RWPE2 (cell line): Measurements from ENCODE around the gene TPM4.
A peak's percentile ranks its signal among the peaks of the same experiment; 100 is the strongest.

Source experiments
- ATAC-seq: fragments of 200-7000 bp; cut with Tn5 transposase; 3 replicates; pipeline ENCODE4 v1.9.1; 2021; ENCODE audit warnings: low read depth
- DNase-seq: peaks from one replicate; pipeline ENCODE4 v3.0.0-alpha.2; 2020; ENCODE audit warnings: low spot score
- H3K27ac ChIP-seq: fragments of 450-650 bp; 2 replicates; pipeline ENCODE4 v1.5.1; 2017; ENCODE audit warnings: mild to moderate bottlenecking; ENCODE audit not compliant: poor library complexity, severe bottlenecking
- H3K27me3 ChIP-seq: fragments of 250-450 bp; sonication (Bioruptor Pico); 2 replicates; pipeline ENCODE4 v1.5.1; 2021; ENCODE audit warnings: mild to moderate bottlenecking, moderate library complexity; ENCODE audit not compliant: insufficient read depth, poor library complexity, severe bottlenecking
- H3K36me3 ChIP-seq: fragments of 250-450 bp; sonication (Bioruptor Pico); 2 replicates; pipeline ENCODE4 v1.5.1; 2020; ENCODE audit warnings: low read depth, mild to moderate bottlenecking, moderate library complexity
- H3K4me1 ChIP-seq: fragments of 250-450 bp; sonication (Bioruptor Pico); 2 replicates; pipeline ENCODE4 v1.5.1; 2021; ENCODE audit warnings: mild to moderate bottlenecking, moderate library complexity; ENCODE audit not compliant: insufficient read depth, poor library complexity, severe bottlenecking
- H3K4me3 ChIP-seq: fragments of 250-450 bp; sonication (Bioruptor Pico); 2 replicates; pipeline ENCODE4 v1.5.1; 2021; ENCODE audit warnings: mild to moderate bottlenecking, moderate library complexity; ENCODE audit not compliant: severe bottlenecking
- H3K9me3 ChIP-seq: fragments of 250-450 bp; sonication (Bioruptor Pico); 2 replicates; pipeline ENCODE4 v1.5.1; 2021; ENCODE audit warnings: mild to moderate bottlenecking, moderate library complexity; ENCODE audit not compliant: severe bottlenecking
- TF ChIP-seq, protein P1 (sequence below): fragments of 450-650 bp; IDR thresholded peaks from one replicate; pipeline ENCODE4 v1.5.1; 2017; ENCODE audit warnings: mild to moderate bottlenecking, moderate library complexity; ENCODE audit not compliant: poor library complexity, severe bottlenecking

Gene TPM4

GRCh38 chr19:16045171-16045570, 31.1 kb upstream of the TPM4 start:
- H3K27me3 ChIP-seq, result no peaks in the 10 kb centered on the region
- DNase-seq (no peak), ATAC-seq (no peak)
- no peak overlapping the region for H3K4me3 ChIP-seq
- H3K27ac ChIP-seq, result no peak overlapping the region
- H3K4me1 ChIP-seq, result no peaks in the 10 kb centered on the region
- TF ChIP-seq, protein P1, sequence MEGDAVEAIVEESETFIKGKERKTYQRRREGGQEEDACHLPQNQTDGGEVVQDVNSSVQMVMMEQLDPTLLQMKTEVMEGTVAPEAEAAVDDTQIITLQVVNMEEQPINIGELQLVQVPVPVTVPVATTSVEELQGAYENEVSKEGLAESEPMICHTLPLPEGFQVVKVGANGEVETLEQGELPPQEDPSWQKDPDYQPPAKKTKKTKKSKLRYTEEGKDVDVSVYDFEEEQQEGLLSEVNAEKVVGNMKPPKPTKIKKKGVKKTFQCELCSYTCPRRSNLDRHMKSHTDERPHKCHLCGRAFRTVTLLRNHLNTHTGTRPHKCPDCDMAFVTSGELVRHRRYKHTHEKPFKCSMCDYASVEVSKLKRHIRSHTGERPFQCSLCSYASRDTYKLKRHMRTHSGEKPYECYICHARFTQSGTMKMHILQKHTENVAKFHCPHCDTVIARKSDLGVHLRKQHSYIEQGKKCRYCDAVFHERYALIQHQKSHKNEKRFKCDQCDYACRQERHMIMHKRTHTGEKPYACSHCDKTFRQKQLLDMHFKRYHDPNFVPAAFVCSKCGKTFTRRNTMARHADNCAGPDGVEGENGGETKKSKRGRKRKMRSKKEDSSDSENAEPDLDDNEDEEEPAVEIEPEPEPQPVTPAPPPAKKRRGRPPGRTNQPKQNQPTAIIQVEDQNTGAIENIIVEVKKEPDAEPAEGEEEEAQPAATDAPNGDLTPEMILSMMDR, result no peak
- no peaks in the 10 kb centered on the region for H3K9me3 ChIP-seq
- H3K36me3 ChIP-seq, result no peaks in the 10 kb centered on the region

DNA sequence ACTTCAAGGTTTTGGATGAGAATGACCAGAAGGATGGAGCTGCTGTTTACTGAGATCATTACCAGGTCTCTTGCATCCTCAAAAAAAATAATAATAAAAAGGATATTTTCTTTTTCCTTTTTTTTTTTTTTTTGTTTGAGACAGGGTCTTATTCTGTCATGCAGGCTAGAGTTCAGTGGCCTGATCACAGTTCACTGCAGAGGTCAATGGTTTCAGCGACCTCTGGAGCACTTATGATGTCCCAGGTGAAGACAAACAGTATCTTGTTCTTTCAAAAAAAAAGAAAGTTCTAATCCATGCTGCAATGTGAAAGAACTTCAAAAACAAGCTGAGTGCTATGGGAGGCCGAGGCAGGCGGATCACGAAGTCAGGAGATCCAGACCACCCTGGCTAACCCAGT, 30.4 kb upstream of the TPM4 start:
- ATAC-seq (no peak), DNase-seq (no peak)
- H3K27ac ChIP-seq, result no peak overlapping the region
- no peak overlapping the region for H3K4me3 ChIP-seq
- H3K9me3 ChIP-seq, result no peaks in the 10 kb centered on the region
- no peaks in the 10 kb centered on the region for H3K36me3 ChIP-seq
- no peaks in the 10 kb centered on the region for H3K27me3 ChIP-seq
- no peaks in the 10 kb centered on the region for H3K4me1 ChIP-seq
- TF ChIP-seq, protein P1, result no peak

DNA sequence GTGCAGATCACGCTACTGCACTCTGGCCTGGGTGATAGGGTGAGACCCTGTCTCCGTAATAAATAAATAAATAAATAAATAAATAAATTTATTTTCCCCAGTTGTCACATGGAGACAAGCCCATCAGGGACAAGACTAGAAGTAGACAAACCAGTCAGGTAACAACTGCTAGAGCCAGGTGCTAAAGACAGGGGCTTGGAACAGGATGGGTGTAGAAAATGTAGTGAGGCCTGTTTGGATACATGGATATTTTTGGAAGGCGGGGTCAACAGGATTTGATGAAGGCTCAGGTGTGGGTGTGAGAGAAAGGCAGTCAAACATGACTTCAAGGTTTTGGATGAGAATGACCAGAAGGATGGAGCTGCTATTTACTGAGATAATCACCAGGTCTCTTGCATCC, 27.7 kb upstream of the TPM4 start:
- no peak for DNase-seq
- Histone ChIP-seq H3K4me3 (no peak overlapping the region), H3K4me1 (no peaks in the 10 kb centered on the region), H3K27ac (no peak overlapping the region), H3K27me3 (no peaks in the 10 kb centered on the region), H3K9me3 (no peaks in the 10 kb centered on the region), H3K36me3 (no peaks in the 10 kb centered on the region)
- TF ChIP-seq, protein P1, result no peak
- no peak for ATAC-seq

DNA sequence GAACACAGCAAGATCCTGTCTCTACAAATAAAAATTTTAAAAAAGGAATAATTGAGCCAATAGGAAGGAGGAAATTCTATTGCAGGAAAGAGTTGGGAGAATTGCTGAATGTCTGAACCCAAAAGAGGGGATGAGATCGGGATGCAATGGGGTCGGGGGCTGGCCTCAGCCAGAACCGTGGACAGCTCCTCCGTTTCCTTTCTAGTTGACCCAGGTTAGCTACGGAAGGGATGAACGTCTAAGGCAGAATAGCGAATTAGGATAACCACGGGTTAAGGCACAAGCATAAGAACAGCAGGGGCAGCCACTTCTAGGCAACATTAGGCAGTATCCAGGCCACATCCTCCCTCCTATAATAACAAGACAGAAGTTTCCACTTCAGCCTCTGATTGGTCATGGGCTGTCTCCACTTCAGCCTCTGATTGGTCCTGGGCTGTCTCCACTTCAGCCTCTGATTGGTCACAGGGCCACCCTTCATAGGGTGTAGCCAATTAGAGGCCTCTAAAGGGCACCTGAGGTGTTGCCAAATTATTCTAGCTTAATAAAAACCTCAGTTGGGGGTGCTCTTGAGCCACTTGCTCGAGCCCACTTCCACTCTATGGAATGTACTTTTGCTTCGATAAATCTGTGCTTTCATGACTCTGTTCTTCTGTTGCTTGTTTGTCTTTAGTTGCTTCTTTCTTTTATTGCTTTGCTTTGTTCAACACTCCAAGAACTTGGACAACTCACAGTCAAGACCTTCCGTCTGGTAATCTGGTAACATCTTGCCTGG, 24.9 kb upstream of the TPM4 start:
- no peak overlapping the region for H3K4me3 ChIP-seq
- H3K27ac ChIP-seq, result no peak overlapping the region
- peaks cover 4% of the 10 kb centered on the region for H3K9me3 ChIP-seq
- no peaks in the 10 kb centered on the region for H3K4me1 ChIP-seq
- ATAC-seq (peak; percentile 46; the same call in 1 of the 3 replicates), DNase-seq (no peak)
- peaks cover 3% of the 10 kb centered on the region for H3K27me3 ChIP-seq
- TF ChIP-seq, protein P1, result no peak
- H3K36me3 ChIP-seq, result no peaks in the 10 kb centered on the region

DNA sequence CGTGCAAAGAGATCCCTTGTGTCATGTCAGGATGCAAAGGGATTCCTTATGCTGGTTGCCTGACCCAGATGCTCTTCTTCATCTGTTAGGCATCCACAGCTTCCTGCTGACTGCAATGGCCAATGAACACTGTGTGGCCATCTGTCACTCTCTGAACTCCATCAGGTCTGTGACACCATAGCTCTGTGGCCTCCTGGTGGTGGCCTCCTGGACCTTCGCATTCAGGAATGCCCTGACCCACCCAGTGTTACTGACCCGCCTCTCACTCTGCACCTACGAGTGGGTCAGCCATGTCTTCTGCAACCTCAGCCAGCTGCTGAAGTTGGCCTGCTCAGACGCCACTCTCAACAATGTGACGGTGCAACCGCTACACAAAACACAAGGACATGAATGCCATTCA, 23.9 kb upstream of the TPM4 start:
- H3K27me3 ChIP-seq, result peaks cover 3% of the 10 kb centered on the region
- H3K27ac ChIP-seq, result no peak overlapping the region
- H3K9me3 ChIP-seq, result peaks cover 4% of the 10 kb centered on the region
- no peaks in the 10 kb centered on the region for H3K4me1 ChIP-seq
- DNase-seq (no peak), ATAC-seq (no peak)
- H3K4me3 ChIP-seq, result no peak overlapping the region
- H3K36me3 ChIP-seq, result no peaks in the 10 kb centered on the region
- TF ChIP-seq, protein P1, result no peak
